GM21390 (cell line): ENCODE results near the gene LMBRD2.

ENCODE experiments used
- ATAC-seq: cut with Tn5 transposase; IDR thresholded peaks from one replicate; pipeline ENCODE4 v1.9.1; 2021; ENCODE audit not compliant: unreplicated experiment

The LMBRD2 gene

GRCh38 chr5:36125868-36126267, 25.8 kb downstream of the LMBRD2 start:
- ATAC-seq, result no peak

GRCh38 chr5:36111238-36111637, 40.4 kb downstream of the LMBRD2 start:
- no peak for ATAC-seq

- no peak for ATAC-seq
Measured at GRCh38 chr5:36108758-36109460, 42.8 kb downstream of the LMBRD2 start.

GRCh38 chr5:36105819-36106218, 45.9 kb downstream of the LMBRD2 start:
- ATAC-seq, result no peak

DNA sequence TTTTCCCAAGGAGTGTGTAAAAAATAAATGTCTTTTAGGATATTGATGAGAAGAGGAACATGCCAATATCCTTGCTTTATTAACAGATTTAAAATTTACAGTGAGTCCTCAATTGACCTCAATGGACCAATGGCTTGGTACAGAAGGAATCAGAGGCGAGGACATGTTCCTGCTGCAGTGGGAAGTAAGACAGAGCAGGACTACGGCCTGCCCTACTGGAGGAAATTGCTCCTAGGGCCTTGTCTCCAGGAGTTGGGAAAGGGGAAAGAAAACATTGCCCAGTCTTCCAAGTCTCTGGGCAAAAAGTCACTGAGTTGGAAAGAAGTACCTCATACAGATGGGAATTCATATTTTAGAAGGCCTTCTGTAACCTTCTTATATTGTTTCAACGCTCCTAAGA, 51.9 kb downstream of the LMBRD2 start:
- no peak for ATAC-seq

- ATAC-seq, result no peak
Measured at GRCh38 chr5:36096486-36096885, 55.2 kb downstream of the LMBRD2 start.

- ATAC-seq, result peak; percentile 89
Measured at GRCh38 chr5:36089989-36090388, 61.7 kb downstream of the LMBRD2 start.

GRCh38 chr5:36079200-36079781, 72.4 kb downstream of the LMBRD2 start:
- ATAC-seq, result peak; percentile 98

GRCh38 chr5:36078430-36078829, 73.3 kb downstream of the LMBRD2 start:
- no peak for ATAC-seq

DNA sequence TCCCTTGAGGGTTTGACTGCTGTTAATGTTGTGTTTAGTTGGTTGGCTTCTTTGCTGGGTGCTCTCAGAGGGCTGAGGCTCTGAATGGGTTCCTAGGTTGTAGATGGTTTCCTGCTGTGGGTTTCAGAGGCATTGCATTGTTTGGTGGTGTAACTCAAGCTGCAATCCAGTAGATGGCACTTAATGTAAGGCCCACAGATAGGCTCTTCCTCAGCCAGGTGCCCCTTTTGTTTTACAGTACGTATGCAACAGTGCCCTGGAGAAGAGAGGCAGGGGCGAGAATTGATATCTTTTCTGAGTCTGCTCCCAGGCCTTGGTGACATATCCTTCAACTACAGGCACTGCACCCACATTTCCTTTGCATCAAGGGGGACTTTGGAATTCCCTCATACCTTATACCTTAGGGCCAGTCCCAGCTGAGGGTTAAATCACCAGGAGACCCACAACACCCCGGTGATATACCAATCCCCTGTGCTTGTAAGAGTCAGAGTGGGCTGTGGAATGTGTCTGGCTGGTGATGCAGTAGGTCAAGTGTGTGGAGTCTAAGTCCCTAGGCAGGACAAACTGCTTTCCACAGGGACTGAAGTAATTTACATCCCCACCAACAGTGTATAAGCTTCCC, 78.0 kb downstream of the LMBRD2 start:
- ATAC-seq, result peak; percentile 88

- ATAC-seq, result peak; percentile 62
Measured at GRCh38 chr5:36070687-36071571, 80.8 kb downstream of the LMBRD2 start.

DNA sequence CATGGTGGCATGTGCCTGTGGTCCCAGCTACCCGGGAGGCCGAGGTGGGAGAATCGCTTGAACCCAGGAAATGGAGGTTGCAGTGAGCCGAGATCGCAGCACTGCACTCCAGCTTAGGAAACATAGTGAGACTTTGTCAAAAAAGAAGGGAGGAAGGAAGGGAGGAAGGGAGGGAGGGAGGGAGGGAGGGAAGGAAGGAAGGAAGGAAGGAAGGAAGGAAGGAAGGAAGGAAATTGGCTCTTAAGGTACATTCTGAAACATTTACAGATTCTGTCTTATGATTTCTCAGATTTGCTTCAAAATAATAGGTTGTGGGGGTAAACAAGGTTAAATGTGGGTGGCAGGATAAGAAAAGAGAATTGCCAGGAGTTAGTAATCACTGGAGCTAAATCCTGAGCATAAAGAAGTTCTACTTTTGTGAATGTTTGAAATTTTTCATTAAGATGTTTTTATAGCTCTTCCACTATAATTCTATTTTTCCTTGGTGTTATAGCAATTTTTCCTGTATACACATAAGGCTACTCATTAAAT, 82.9 kb downstream of the LMBRD2 start:
- ATAC-seq, result no peak

DNA sequence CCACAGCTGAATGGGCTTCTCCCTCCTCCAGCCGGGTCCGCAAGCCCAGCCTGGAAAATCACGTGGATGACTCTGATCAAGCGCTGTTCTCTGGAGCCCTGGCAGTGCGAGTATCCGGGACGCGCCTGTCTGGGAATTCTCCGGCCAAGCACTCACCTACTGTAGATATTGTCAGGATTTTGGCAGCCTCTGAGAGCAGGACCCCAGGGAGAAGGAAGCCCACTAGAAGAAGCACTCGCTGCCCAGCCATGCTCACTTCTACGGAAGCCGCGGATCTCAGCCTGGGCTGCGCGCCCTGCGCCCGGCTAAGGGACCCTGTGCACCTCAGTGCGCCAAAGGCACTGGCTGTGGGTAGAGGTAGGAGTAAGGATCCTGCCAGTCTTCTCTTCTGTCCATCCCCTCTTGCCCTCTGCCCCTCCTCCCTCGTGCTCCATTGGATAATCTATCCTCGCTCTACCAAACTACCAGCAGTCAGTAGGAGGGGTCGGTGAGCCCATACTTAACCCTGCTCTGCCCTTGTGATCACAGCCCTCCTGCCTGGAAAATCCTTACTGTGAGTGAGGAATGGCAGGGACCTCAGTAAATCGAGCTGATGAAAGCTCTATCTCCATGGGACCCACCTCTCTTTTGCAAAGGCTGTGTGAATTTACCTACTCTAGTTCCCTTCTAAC, 85.0 kb downstream of the LMBRD2 start, which contains the start of gene UGT3A2:
UGT3A2 (minus strand) TSS at position 343 of the 671 bp plus-strand sequence; CDS start at position 250, 93 bp downstream.
- ATAC-seq, result no peak

- no peak for ATAC-seq
Measured at GRCh38 chr5:36066001-36066539, 85.6 kb downstream of the LMBRD2 start.

- ATAC-seq, result no peak
Measured at GRCh38 chr5:36060420-36060887, 91.2 kb downstream of the LMBRD2 start.

DNA sequence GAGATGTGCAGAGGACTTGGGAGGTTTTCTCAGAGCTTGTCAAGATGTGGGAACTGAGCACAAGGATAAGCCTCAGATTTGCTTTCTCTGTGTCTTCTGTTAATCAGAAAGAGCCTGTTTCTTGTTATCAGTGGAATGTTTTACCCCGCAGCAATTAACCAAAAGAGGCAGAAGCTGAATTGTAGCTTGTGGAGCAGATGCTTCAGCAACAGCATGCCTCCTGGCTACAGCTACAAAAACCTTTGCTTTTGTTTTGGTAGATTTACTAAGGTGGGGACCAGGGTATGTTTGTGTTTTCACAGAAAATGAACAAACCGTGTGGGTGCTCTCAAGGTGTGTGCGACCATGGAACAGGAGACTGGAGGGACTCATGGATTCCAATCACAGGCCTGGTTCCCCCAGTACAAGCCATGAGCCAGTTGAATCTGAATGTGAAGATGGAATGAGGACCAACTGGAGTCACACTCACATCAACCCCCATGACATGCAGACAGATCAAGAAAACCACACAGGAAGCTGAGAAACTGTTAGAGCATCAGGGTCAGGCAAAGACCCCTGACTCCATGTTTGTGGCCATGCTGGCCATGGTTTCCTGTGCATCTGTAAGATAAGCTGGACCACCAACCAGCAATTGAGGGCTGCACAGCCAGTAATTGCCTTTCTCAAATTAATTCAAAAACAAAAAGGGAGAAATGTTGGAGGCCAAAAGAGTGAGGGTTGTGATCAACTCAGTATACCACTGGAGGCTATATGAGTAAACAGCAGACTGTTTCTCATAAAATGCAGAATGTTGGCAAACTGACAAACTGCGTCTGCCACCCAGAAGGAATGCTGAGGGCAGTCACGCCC, 91.9 kb downstream of the LMBRD2 start:
- ATAC-seq, result no peak

DNA sequence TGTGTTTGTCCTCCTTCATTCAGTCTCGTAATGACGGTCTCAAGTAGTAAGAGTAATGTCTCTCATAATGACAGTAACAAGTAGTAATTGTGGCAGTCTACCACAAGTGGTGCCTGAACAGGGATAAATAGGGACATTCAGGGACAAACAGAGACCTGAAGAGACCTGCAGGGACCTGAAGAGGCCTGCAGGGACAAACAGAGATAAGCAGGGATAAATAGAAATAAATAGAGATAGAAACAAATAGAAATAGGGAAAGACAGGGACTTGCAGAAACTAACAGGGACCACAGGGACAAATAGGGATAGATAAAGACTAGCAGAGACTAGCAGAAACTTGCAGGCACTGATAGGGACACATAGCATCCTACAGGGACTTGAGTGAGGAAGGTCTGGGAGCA, 92.9 kb downstream of the LMBRD2 start:
- no peak for ATAC-seq

GRCh38 chr5:36057386-36057785, 94.3 kb downstream of the LMBRD2 start:
- ATAC-seq, result no peak

- ATAC-seq, result no peak
Measured at GRCh38 chr5:36056422-36056821, 95.3 kb downstream of the LMBRD2 start.
